ENCODE data around the gene RPL6.

DNA sequence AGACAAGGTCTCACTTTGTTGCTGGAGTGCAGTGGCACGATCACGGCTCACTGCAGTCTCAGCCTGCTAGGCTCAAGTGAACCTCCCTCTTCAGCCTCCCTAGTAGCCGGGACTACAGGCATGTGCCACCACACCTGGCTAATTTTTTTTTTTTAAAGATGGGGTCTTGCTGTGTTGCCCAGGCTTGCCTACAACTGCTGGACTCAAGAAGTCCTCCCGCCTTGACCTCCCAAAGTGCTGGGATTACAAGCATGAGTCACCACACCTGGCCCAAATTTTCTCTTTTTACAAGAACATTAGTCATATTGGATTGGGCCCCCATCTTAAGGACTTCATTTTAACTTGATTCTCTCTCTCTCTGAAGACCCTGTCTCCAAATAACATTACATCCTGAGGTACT lies 20.2 kb downstream of the RPL6 start:
- TF ChIP-seq, protein P1, sequence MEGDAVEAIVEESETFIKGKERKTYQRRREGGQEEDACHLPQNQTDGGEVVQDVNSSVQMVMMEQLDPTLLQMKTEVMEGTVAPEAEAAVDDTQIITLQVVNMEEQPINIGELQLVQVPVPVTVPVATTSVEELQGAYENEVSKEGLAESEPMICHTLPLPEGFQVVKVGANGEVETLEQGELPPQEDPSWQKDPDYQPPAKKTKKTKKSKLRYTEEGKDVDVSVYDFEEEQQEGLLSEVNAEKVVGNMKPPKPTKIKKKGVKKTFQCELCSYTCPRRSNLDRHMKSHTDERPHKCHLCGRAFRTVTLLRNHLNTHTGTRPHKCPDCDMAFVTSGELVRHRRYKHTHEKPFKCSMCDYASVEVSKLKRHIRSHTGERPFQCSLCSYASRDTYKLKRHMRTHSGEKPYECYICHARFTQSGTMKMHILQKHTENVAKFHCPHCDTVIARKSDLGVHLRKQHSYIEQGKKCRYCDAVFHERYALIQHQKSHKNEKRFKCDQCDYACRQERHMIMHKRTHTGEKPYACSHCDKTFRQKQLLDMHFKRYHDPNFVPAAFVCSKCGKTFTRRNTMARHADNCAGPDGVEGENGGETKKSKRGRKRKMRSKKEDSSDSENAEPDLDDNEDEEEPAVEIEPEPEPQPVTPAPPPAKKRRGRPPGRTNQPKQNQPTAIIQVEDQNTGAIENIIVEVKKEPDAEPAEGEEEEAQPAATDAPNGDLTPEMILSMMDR (IDR thresholded peaks at IDR 0.05), result no peak
- TF ChIP-seq EP300 (IDR thresholded peaks at IDR 0.05) (no peak), POLR2AphosphoS5 (IDR thresholded peaks at IDR 0.05) (no peak), POLR2A (IDR thresholded peaks at IDR 0.05) (no peak)

All from sigmoid colon (tissue), 4 donors.